GM11168 (cell line): ENCODE data around the gene TXK.

Source experiments
- in situ Hi-C: fragments of 300-500 bp; cut with MboI; formaldehyde crosslinking; loops from one replicate; pipeline ENCODE4 v1.12.0; 2022; ENCODE audit warnings: low sequenced_read_pairs; ENCODE audit not compliant: unreplicated experiment

Gene TXK

GRCh38 chr4:48068182-48068581, 65.9 kb downstream of the TXK start:
- in situ Hi-C loops: no loop called here

DNA sequence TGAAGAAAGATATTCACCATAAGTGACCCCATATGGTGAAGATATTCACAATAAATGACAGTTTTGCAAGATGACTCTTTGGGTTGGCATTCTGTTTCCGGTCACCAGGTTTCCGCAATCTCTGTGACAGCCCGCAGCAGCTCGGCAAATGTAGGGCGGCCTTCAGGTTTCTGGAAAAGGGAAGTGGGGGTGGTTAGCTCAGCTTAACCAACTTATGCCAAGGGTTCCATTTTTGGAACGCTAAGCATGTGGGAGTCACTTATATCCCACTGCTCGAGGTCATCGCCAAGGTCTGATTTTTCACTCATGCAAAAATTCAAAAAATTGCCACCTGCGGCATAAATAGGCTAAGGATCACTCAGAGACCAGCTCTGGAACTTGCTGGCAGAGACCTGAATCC, 66.5 kb downstream of the TXK start:
- in situ Hi-C loops: no loop called here

DNA sequence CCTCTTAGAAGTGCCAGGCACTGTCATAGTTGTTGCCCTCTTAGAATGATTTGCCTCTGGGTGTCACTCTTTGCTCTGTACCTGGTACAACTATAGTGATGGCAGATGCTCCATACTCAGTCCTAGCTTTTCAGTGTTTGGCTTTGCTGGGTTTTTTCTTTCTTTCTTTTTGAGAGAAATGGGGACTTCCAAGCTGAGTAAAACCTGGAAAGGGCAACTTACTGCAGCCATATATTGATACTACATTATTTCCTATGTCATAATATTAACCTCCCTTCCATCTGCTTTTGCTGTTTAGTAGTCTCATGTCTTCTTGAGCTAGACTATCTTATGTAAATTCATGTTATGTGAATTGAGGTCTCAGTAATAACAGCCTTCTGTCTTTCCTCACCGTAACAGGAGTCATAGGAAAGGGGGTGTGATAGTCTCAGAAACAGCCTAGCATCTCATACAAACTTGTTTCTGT, 68.4 kb downstream of the TXK start:
- in situ Hi-C loops: no loop called here

DNA sequence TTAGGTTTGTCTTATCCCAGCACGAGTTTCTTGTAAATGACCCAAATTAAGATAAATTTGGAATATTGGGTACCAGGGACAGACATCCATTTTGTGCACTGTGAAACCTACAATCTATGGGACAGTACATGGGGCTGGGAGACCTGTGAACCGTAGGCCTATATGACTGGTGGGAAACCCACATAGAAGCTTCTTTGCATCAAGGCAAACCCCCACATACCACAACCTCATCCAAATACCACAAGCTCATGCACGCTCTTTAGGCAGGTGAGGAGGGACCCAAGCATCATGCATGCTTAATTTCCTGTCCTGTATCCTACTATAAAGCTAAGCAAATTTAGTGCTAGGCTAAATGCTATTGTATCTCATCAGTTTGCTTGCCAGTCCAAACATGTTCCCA, 69.7 kb downstream of the TXK start:
- in situ Hi-C loops: no loop called here

DNA sequence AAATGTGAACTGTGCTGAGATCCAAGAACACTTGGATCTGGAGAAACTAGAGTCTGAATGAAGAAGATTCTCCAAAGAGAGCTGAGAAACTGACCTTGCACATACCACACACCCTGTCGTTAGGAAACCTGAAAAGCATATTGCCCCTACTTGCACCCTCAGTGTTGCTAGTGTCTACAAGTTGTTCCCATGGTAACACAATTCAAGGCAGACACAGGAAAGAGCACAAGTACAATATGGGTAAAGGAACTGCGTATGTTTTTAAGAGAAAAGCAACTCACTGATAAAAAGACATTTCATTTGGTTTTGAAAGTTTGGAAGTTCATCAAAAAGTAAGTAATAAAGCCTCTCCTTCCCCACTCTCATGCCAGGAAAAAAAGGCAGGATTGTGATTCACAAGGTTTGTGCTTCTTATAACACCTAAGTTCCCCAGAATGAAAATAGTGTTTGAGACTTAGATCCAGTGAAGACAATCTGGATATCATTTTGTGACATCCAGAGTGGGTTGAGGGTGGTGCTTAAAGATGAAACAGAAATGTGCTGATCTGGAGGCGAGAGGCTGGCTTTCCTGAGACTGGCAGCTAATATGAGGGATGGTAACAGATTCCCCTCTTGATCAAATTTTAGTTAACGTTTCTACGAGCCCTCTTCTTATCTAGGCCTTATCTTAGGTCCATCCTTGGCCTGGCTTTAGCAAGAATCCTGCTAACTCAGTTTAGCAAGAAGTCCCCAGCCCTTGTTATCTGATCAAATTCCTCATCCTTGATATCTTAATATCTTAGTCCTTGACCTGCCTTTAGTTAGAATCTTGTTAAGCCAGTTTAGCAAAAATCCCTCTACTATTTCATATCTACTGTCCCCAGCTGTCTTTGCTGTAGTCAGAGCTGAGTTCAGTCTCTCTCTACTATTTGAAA, 75.2 kb downstream of the TXK start:
- in situ Hi-C loops: no loop called here

DNA sequence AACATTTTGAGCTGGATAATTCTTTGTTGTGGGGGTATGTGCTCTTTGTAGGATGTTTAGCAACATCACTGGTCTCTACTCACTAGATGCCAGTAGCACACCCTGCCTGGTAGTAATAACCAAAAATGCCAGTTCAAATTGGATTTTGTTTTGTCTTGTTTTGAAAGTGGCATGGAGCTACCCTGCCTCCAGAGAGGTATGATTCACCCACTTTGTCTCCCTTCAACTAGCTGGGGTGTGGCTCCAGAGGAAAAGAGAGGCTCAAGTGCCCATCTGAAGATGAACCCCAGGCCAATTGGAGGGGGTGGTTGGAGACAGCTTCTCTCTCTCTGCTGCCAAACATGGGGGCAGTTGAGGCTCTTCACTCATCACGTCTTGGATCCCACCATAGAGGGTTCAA, 83.0 kb downstream of the TXK start:
- in situ Hi-C loops: no loop called here

DNA sequence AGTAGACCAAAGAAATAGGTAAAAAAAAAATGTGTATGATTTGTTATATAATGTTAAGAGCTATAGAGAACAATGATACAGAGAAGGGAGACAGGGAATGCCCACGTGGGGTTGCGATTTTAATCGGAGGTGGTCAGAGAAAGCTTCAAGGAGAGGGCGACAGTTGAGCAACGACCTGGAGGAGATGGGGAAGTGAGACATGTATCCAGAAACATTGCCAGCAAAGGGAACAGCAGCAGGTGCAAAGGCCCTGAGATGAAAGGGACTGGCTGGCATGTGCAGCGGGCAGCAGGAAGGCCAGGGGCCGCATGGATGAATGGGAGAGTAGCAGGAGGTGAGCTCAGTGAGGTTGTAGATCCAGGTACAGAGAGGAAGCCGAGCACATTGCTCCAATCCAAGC, 84.6 kb downstream of the TXK start:
- in situ Hi-C loops: no loop called here

- in situ Hi-C loops: no loop called here
Measured at GRCh38 chr4:48047896-48048295, 86.2 kb downstream of the TXK start.

DNA sequence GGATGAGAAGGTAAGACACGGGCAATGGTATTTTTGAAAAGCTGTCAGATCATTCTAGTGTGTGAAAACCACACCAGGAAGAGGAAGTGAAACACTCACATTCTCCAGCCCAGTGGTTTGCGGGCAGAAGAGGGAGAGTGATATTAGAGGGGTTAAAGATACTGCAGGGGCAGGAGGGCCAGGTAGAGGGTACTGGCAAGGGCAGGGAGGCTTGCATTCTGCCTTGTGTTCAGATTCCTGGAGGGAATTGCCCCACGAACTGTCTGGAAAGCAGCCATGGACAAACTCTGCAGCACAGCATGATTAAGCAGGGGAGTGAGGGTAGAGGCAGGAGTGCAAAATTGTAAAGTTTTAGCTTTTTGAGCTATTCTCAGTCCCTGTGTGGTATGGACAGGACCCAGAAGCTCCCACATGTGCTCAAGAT, 86.6 kb downstream of the TXK start:
- in situ Hi-C loops: no loop called here

DNA sequence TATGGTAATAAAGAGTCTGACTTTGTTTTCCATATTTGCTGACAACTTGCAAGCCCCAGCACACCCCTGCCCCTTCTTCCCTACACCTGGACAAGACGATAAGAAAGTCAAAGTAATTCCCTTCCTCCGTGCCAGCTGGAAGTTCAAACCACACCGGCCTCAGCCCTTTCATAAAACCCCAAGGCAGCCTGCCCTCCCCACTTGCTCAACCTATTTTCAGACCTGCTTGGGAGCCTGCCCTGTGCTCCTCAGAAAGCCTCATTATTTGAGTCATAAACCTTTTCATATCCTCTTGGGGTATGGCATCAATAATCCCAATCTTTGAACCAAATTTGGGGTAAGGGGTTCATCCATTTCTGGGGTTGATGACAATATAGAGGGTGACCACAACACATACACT, 88.0 kb downstream of the TXK start:
- in situ Hi-C loops: no loop called here

- in situ Hi-C loops: no loop called here
Measured at GRCh38 chr4:48044298-48044697, 89.8 kb downstream of the TXK start.

GRCh38 chr4:48043504-48043903, 90.5 kb downstream of the TXK start:
- in situ Hi-C loops: no loop called here

GRCh38 chr4:48042979-48043461, 91.0 kb downstream of the TXK start:
- in situ Hi-C loops: no loop called here

GRCh38 chr4:48041535-48042137, 92.4 kb downstream of the TXK start:
- in situ Hi-C loops: no loop called here

- in situ Hi-C loops: no loop called here
Measured at GRCh38 chr4:48039561-48039960, 94.5 kb downstream of the TXK start.

GRCh38 chr4:48038666-48039065, 95.4 kb downstream of the TXK start:
- in situ Hi-C loops: no loop called here

DNA sequence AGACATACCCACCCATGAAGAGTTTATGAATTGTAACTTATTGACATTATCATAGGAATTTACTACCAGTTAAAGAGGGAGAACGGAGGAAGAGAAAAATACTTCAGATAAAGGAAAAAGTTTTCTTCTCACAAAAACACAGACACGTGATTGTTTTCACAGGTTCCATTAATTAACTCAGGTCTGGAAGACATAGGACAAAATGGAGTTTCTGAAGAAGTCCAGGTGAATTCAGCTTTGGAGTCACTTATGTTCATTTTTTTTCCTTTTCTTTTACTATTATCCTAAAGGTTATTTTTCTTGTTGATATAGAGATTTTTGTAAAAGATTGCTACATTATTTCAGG, 97.0 kb downstream of the TXK start:
- in situ Hi-C loops: no loop called here

DNA sequence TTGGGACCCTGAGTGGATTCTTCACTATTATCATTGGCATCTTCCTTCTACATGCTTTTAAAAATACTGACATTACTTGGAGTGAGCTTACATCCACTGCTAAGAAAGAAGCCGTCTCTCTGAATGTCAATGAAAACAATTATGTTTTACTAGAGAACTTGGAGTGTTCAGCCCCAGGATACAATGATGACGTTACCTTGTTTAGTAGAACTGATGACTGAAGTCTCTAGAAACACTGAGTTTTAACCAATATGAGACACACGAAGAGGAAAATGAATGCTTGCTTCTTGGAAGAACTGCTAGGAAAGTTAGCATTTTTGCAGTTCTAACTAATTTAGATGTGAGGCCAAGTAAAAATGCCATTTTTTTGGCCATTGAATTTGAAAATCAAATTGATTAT, 98.1 kb downstream of the TXK start:
- in situ Hi-C loops: no loop called here

DNA sequence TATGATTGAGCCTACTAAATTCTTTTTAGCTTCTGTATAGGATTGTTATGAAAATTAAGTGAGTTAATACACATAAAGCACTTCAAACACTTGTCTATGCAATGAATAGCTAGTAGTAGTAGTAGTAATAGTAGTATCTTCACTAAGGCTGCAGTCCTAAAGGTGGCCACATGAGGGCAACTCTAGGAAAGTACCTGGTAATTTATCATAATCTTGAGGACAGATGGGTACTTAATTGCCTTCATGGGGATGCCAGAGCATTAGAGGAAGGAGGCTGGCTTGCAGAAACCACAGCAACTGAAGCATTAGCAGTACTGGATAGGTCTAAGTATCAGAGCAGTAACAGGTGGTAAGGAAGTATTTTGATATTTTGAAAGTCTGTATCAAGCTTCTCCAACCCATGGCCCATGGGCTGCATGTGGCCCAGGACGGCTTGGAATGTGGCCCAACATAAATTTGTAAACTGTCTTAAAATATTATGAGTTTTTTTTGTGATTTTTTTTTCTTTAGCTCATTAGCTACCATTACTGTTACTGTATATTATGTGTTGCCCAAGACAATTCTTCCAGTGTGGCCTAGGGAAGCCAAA, 100.1 kb downstream of the TXK start:
- in situ Hi-C loops: no loop called here

DNA sequence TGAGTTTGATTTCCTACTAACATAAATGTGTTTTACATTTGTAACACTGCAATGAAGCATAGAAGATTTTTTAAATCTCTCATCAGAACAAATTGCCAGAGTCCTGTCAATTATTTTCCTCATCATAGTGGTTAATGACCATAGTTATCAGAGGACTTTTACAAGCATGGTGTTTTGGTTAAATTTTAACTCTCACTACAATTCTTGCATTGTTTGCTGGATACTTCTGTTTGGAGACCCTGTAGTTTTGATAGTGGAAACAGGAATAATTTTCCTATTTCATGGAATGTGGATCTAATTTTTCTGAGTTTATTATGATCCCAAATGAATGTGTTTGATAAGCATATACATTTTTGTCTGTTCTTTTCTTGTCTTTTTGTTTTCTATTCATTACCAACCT, 100.6 kb downstream of the TXK start:
- in situ Hi-C loops: no loop called here

DNA sequence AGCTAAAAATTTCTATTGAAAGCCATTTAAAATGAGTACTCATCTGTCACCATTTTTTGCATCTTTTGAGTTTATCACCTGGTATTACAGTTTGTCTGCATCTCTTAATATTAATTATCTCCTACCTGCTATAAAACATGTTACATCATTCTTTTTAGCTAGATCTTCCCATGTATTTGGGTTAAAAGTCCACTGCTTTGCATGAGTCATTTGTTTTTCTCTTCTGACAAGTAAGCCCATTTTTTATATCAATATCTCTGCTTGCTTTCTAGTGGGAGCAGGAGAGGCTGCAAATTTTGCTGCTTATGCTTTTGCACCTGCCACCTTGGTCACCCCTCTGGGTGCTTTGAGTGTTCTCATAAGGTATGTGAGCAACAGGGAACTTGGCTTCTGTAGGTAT, 101.3 kb downstream of the TXK start:
- in situ Hi-C loops: no loop called here
